Kidney (tissue), 14 donors: Measurements from ENCODE around the gene CABP7. TPM values are rescaled to one million over a fixed set of nuclear protein-coding genes. Genes with fewer than 3 reads are reported as not detected.
A peak's percentile ranks its signal among the peaks of the same experiment; 100 is the strongest.

Experiments used
- DNase-seq, 5 donors: peaks; one replicate each; pipeline ENCODE4 v3.0.0-alpha.2; 2013 to 2020
- FAIRE-seq: peaks from 2 replicates; lab custom pipeline; 2012; peaks lifted over from hg19 to GRCh38; lab: Jason Lieb, UNC
- H3K27ac ChIP-seq, 2 donors: one replicate each; pipeline ENCODE4 v1.7.0; 2013; ENCODE audit warnings: low read depth in 2 of 2, low read length in 2 of 2, inconsistent platforms in 1 of 2
- H3K27me3 ChIP-seq: one replicate; pipeline ENCODE4 v1.7.1; 2013; ENCODE audit warnings: low read length, inconsistent platforms; ENCODE audit not compliant: control insufficient read depth, insufficient read depth
- H3K36me3 ChIP-seq, 3 donors: one replicate each; pipeline versions ENCODE4 v1.7.0 to v1.7.1; 2013; ENCODE audit warnings: low read length in 3 of 3, control low read depth in 1 of 3, inconsistent platforms in 1 of 3; ENCODE audit not compliant: insufficient read depth in 3 of 3, control insufficient read depth in 2 of 3
- H3K4me1 ChIP-seq, 3 donors: one replicate each; pipeline versions ENCODE4 v1.7.0 to v1.7.1; 2013; ENCODE audit warnings: low read length in 3 of 3, inconsistent platforms in 1 of 3, low read depth in 1 of 3; ENCODE audit not compliant: control insufficient read depth in 2 of 3, insufficient read depth in 2 of 3
- H3K4me3 ChIP-seq, 3 donors: one replicate each; pipeline versions ENCODE4 v1.7.0 to v1.8.1; 2013; ENCODE audit warnings: low read length in 3 of 3, control low read depth in 1 of 3, inconsistent platforms in 1 of 3
- H3K9ac ChIP-seq, 3 donors: one replicate each; pipeline versions ENCODE4 v1.7.0 to v1.7.1; 2013; ENCODE audit warnings: low read length in 3 of 3, control low read depth in 1 of 3, inconsistent platforms in 1 of 3
- H3K9me3 ChIP-seq, 3 donors: one replicate each; pipeline versions ENCODE4 v1.7.0 to v1.7.1; 2013; ENCODE audit warnings: low read length in 3 of 3, control low read depth in 1 of 3, inconsistent platforms in 1 of 3; ENCODE audit not compliant: control insufficient read depth in 2 of 3, insufficient read depth in 1 of 3
- CTCF ChIP-seq: IDR thresholded peaks from 3 replicates; pipeline ENCODE4 v1.5.1; 2012; ENCODE audit warnings: mild to moderate bottlenecking, moderate library complexity, borderline replicate concordance; ENCODE audit not compliant: insufficient read depth; ENCODE audit errors: extremely low read depth
- intact Hi-C: fragments of 100-400 bp; cut with DNase I; formaldehyde crosslinking; loops from one replicate; pipeline ENCODE4 v1.11.1; 2022
- polyA plus RNA-seq: library from polyadenylated mRNA; stranded (reverse); fragments of 350-450 nt; fragmentation: Illumina TruSeq; extraction: RNeasy Lipid Tissue Mini Kit (QIAGEN cat#74804); gene quantifications from one replicate; pipeline ENCODE4 v1.2.3, GENCODE V29; 2014; ENCODE audit warnings: low read depth, low replicate concordance; ENCODE audit not compliant: insufficient read depth
- total RNA-seq: library from RNA; stranded (reverse); fragmentation: NEBNext Ultra II Directional; extraction: Animal tissue kit (Norgen Biotek cat#: 25700); gene quantifications from one replicate; pipeline ENCODE4 v1.2.1, GENCODE V29; 2021
- donor health status: control.
- donor health status: control.
- donor health status: control.
- donor health status: control.
- donor health status: control.
- donor health status: DM: yes; HTN: yes; CAD: no.
- donor health status: Normal renal cell carcinoma (clear cell type).

CABP7 gene
- total and polyA plus RNA-seq, 2 donors from 2014 or later = 0.06 TPM; not detected in 1

GRCh38 chr22:29773233-29773632 is 53.4 kb downstream of the CABP7 start:
- FAIRE-seq (no peak), DNase-seq (no peak)
- peaks cover 0 to 7% (median 6%) of the 10 kb centered on the region in 3 donors for H3K4me1 ChIP-seq
- TF ChIP-seq CTCF = no peak
- H3K4me3 ChIP-seq = no peak overlapping the region
- H3K36me3 ChIP-seq = peaks cover 0 to 12% (median 5%) of the 10 kb centered on the region in 3 donors
- H3K27ac ChIP-seq = no peak overlapping the region
- intact Hi-C loops = no loop called here
- no peaks in the 10 kb centered on the region for H3K27me3 ChIP-seq
- H3K9ac ChIP-seq = no peak overlapping the region
- H3K9me3 ChIP-seq = no peaks in the 10 kb centered on the region

- TF ChIP-seq CTCF = no peak
- H3K27ac ChIP-seq = no peak overlapping the region
- H3K27me3 ChIP-seq = no peaks in the 10 kb centered on the region
- no peak overlapping the region for H3K4me3 ChIP-seq
- H3K9ac ChIP-seq = no peak overlapping the region
- DNase-seq (no peak), FAIRE-seq (no peak)
- H3K4me1 ChIP-seq = peaks cover 0 to 7% (median 0%) of the 10 kb centered on the region in 3 donors
- intact Hi-C loops = no loop called here
- H3K9me3 ChIP-seq = no peaks in the 10 kb centered on the region
- H3K36me3 ChIP-seq = no peaks in the 10 kb centered on the region
Observed at GRCh38 chr22:29780220-29780619, 60.4 kb downstream of the CABP7 start.

- H3K27ac ChIP-seq = peak overlapping the region in 1 of 2 donors; percentile 36
- no peaks in the 10 kb centered on the region for H3K36me3 ChIP-seq
- H3K27me3 ChIP-seq = no peaks in the 10 kb centered on the region
- no peak for TF ChIP-seq CTCF
- H3K4me1 ChIP-seq = peaks cover 0 to 7% (median 0%) of the 10 kb centered on the region in 3 donors
- intact Hi-C loops = no loop called here
- DNase-seq = peak in 2 of 5 donors; percentile 18 to 53
- H3K9ac ChIP-seq = no peak overlapping the region
- H3K4me3 ChIP-seq = no peak overlapping the region
- no peak for FAIRE-seq
- H3K9me3 ChIP-seq = no peaks in the 10 kb centered on the region
Observed at GRCh38 chr22:29780748-29781676, 61.2 kb downstream of the CABP7 start.

Other genes starting within 250 kb of the CABP7 start
- gene NEFH, start 239.8 kb upstream of the CABP7 start, total RNA-seq = 0.60 TPM
- 1.7 TPM for gene NEFH, start 239.8 kb upstream of the CABP7 start, polyA plus RNA-seq
- 37.9 TPM for gene THOC5, start 166.2 kb upstream of the CABP7 start, total RNA-seq
- gene THOC5, start 166.2 kb upstream of the CABP7 start, polyA plus RNA-seq = 23.1 TPM
- gene NIPSNAP1, start 138.9 kb upstream of the CABP7 start, total RNA-seq = 48.8 TPM
- 136 TPM for gene NIPSNAP1, start 138.9 kb upstream of the CABP7 start, polyA plus RNA-seq
- gene NF2, start 116.4 kb upstream of the CABP7 start, total RNA-seq = 60.6 TPM
- 15.4 TPM for gene NF2, start 116.4 kb upstream of the CABP7 start, polyA plus RNA-seq
- gene ZMAT5, start 47.0 kb downstream of the CABP7 start, total RNA-seq = 21.3 TPM
- 47.7 TPM for gene ZMAT5, start 47.0 kb downstream of the CABP7 start, polyA plus RNA-seq
- 78.7 TPM for gene UQCR10, start 47.4 kb downstream of the CABP7 start, total RNA-seq
- gene UQCR10, start 47.4 kb downstream of the CABP7 start, polyA plus RNA-seq = 479 TPM
- 51.3 TPM for gene ASCC2, start 118.3 kb downstream of the CABP7 start, total RNA-seq
- 41.9 TPM for gene ASCC2, start 118.3 kb downstream of the CABP7 start, polyA plus RNA-seq
- 56.2 TPM for gene MTMR3, start 163.2 kb downstream of the CABP7 start, total RNA-seq
- gene MTMR3, start 163.2 kb downstream of the CABP7 start, polyA plus RNA-seq = 9.6 TPM